Inflammatory macrophage treated with lipopolysaccharide for 4 hours (primary cell): ENCODE data around the gene DHX35.
A peak's percentile ranks its signal among the peaks of the same experiment; 100 is the strongest.

Experiments
- DNase-seq: peaks from one replicate; pipeline ENCODE4 v3.0.0-alpha.2; 2020

DHX35 gene, protein sequence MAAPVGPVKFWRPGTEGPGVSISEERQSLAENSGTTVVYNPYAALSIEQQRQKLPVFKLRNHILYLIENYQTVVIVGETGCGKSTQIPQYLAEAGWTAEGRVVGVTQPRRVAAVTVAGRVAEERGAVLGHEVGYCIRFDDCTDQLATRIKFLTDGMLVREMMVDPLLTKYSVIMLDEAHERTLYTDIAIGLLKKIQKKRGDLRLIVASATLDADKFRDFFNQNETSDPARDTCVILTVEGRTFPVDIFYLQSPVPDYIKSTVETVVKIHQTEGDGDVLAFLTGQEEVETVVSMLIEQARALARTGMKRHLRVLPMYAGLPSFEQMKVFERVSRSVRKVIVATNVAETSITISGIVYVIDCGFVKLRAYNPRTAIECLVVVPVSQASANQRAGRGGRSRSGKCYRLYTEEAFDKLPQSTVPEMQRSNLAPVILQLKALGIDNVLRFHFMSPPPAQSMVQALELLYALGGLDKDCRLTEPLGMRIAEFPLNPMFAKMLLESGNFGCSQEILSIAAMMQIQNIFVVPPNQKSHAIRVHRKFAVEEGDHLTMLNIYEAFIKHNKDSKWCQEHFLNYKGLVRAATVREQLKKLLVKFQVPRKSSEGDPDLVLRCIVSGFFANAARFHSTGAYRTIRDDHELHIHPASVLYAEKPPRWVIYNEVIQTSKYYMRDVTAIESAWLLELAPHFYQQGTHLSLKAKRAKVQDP

DNA sequence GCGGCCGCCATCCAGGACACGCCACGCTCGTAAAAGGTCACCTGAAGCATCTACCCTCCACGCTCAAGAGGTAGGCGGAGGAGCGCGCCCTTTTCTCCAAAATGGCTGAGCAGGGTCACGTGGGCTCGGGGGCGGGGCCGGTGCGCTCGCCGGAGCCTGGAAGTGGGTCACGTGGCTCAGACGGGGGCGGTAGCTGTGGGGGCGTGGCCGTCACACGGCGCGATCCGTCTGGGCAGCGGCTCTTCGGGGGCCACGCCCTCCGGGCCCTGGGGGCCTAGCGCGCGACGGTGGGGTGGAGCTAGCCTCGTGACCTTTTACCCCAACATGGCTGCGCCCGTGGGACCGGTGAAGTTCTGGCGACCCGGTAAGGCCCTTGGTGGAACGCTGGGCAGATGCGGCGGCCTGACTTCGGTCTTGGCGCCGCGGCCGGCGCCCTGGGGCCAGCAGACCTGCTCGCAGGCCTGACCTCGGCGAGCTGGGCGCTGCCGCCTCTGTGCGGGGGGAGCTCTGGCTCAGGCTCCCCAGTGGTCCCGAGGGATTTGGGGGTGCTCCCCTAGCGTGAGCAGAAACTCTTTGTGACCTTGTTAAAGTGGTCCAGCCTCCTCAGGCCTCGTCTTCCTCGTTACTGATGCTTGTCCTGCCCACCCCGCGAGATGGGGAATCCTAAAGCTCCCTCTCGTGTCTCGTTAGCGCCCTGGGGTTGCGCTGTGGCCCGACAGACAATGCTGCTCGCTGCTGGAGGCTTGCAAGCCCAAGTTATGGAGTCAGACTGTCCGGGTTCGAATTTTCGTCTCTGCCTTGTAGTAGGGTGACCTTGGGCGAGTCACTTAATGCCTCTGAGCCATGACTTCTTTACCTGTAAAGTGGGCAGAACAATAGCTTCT is at the start of gene DHX35:
Gene DHX35 (plus strand): TSS at position 301 of the 884 bp plus-strand sequence. CDS start 24 bp downstream, at position 325.
- peak; percentile 98 for DNase-seq

DNA sequence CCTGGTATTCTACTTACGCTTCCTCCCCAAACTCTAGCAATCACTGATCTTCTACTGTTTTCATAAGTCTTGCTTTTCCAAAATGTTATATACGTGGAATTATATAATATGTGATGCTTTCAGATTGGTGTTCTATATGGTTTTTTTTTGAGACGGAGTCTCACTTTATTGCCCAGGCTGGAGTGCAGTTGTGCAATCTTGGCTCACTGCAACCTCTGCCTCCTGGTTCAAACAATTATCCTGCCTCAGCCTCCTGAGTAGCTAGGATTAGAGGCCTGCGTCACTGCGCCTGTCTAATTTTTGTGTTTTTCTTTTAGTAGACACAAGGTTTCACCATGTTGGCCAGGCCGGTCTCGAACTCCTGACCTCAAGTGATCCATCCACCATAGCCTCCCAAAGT is 46.8 kb upstream of the DHX35 start:
- DNase-seq: no peak

DNA sequence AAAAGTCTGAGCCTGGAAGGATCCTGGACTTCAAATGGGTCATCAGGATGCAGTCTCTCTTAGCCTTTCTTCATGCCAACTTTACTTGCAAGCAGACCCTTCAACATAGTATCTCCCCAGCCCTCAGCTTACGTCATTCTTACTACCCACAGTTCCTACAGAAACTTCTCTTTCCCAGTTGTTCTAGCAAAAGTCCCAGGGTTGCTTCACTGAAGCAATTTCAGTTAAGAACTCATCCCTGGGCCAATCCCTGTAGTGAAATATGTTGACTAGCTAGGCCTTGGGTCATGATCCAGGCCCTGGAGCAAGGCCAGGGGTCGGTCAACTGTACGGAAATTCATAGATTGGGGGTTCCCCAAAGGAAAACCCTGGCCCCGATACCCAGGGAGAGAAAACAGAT is 44.5 kb upstream of the DHX35 start:
- peak; percentile 53 for DNase-seq

DNA sequence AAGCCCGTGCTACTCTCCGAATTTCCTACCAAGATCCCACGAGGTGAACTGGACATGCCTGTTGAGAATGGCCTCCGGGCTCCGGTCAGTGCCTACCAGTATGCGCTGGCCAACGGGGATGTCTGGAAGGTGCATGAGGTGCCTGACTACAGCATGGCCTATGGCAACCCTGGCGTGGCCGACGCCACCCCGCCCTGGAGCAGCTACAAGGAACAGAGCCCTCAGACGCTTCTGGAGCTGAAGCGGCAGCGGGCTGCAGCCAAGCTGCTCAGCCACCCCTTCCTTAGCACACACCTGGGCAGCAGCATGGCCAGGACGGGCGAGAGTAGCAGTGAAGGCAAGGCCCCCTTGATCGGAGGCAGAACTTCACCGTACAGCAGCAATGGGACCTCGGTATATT is 44.0 kb upstream of the DHX35 start:
- no peak for DNase-seq

DNA sequence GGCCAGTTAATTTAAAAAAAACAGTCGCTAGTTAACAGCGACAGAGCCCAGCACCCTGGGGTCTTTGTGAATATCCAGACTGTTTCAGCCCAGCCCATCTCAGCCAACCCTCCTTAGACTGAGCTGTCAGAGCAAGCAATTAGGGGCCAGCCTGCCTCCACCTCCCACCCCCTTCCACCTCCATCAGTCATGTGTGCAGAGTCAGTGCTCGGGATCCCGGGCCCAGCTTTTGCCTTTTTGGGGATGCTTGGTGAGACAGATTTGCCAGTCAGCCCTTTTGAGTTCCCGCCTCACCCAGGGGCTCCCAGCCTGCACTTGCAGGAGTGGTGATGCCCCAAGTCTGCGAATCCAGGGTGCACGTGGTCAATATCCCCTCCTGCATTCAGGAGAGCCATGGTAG is 42.5 kb upstream of the DHX35 start:
- DNase-seq: no peak

DNA sequence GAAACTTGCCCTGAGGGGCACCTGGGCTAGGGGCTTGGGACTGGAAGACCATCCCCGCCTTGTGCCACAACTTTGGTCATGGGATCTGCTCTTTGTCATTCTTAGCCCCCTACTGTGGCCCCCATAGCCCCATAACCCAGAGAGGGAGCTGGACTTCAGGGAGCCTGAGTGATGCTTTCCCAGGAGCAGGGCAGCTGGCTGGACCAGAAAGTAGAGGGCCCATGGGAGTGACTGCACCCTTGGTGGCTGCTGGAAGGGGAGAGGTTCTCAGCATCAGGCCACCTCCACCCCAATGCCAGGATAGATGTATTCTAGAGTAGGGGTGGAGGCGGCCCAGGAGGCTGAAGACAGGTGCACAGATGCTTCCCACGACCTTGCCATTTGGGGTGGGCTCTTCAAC is 41.7 kb upstream of the DHX35 start:
- DNase-seq: no peak

DNA sequence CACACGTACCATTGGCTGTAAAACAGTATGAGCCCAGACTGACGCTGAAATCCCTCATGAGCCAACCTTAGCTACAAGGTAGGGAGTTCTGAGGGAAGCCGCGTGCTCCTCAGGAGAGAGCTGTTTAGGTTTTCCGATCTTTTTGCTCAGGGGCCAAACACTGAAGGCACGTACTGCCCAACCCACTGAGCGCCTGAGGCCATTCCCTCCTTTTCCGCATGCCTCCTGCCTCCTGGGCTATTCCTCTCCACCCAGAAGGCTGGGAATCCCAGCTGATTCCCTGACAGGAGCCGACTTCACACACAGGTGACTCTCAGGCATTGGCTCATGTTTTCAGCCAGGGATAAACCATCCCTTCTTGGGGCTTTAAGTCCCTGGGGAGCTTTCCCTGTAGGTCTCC is 41.3 kb upstream of the DHX35 start:
- no peak for DNase-seq

DNA sequence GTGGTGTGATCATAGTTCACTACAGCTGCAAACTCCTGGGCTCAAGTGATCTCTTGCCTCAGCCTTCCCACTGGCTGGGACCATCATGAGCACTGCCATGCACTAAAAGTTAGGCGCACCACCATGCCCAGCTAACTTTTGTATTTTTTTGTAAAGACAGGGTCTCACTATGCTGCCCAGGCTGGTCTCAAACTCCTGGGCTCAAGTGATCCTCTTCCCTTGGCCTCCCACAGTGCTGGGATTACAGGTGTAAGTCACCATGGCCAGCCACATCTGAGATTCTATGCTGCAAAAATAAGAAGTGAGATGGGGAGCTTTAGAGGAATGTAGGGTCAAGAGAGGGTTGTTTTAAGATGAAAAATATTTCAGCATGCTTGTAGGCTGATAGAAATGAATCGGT is 37.4 kb upstream of the DHX35 start:
- no peak for DNase-seq

DNA sequence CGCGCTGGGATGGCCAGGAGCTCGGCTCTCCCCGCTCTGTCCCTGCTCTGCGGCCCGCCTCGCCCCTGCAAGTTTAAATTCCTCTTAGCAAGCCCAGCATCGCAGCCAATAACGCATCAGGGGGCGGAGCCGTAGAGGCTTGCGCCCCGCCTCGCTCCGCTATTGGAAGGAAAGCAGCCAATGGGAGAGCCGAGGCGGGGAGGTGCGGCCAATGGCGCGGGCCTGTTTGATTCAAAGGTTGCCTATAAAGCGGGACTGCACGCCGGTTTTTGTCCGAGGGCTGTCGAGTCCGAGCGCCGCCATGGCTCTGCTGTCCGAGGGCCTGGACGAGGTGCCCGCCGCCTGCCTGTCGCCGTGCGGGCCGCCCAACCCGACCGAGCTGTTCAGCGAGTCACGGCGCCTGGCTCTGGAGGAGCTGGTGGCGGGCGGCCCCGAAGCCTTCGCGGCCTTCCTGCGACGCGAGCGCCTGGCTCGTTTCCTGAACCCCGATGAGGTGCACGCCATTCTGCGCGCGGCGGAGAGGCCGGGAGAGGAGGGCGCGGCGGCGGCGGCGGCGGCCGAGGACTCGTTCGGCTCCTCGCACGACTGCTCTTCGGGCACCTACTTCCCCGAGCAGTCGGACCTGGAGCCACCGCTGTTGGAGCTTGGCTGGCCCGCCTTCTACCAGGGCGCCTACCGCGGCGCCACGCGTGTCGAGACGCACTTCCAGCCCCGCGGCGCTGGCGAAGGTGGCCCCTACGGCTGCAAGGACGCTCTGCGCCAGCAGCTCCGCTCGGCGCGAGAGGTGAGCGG is 35.8 kb upstream of the DHX35 start, which contains the start of gene FAM83D:
Gene FAM83D (plus strand): TSS at position 276 of the 792 bp plus-strand sequence. CDS start 26 bp downstream, at position 302.
- DNase-seq: peak; percentile 97

DNA sequence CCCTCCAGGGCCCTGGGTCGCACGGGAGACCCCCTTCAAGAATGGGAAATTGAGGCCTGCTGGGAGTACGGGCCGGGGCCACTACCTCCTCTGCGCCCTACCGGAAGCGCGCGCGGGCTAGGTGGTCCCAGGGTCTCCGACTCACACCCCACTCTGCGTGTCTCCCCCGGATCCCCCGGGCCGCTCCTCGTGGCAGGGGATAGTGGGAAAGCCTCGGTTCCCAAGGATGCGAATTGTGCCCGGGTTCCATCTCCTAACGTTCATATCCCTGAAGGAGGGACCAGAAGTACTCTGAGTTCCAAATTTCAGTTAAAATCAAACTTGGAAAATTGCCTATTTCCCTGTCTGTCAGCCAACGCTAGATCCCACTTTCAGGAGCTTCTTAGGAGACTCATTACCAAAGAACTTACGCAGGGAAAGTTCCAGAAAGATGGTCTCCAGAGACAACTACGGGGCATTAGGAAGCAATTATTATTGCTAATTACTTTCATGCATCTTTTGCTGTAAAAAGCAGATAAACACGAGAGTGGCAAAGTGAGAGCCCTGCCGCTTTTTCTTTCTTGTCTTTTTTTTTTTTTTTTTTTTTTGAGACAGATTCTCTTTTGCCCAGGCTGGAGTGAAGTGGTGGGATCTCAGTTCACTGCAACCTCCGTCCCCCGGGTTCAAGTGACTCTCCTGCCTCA is 35.1 kb upstream of the DHX35 start:
- no peak for DNase-seq

DNA sequence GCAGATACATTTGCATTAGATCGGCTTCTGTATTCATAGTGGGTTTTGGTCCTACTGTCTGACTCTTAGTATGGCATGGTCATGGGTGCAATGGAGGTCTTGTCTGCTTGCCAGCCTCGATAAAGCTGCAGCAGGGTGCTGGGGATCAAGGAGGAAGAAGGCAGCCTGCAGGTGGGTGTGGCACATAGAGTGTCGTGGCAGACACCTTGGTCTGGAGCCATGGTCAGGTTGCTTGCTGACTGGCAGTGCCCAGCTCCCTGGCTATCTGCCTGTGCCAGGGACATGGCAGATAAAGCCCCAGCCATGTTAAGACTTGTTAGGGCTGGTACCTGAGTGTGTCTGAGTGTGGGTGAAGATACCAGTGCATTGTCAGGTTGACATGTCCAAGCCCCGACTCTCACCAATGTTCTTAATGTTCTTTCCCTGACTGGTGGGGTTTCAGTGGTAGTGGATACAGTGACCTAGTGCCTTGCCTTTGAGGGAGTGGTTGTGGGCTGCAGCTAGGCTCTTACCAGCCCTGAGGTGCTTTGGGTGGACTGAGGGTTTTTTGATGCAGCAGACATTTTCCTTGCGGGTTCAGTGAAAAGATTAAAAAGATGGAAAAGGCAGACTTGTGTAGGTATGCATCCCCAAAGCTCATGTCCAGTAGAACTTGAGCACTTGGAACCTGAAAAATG is 34.1 kb upstream of the DHX35 start:
- DNase-seq: no peak

DNA sequence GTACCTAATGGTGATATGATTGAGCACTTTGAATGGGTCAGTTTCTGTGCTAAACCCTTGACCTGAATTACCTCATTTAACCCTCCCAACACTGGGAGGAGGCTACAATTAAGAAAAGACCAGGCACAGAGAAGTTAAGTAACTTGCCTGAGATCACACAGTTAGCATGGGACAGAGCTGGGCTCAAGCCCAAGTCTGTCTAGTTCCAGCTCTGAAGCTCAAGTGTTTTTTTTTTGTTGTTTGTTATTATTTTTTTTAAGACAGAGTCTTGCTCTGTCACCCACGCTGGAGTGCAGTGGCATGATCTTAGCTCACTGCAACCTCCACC is 31.9 kb upstream of the DHX35 start:
- no peak for DNase-seq

DNA sequence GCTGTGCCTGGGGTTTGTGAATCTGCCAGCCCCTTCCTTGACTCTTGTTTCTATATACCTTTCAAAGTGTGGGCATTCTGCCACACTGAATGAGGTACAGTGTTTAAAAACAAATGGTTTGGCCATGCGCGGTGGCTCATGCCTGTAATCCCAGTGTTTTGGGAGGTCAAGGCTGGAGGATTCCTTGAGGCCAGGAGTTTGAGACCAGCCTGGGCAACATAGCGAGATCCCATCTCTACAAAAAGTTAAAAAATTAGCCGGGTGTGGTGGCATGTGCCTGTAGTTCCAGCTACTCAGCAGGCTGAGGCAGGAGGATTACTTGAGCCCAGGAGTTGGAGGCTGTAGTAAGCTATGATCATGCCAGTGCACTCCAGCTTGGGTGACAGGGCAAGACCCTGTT is 30.2 kb upstream of the DHX35 start:
- no peak for DNase-seq

DNA sequence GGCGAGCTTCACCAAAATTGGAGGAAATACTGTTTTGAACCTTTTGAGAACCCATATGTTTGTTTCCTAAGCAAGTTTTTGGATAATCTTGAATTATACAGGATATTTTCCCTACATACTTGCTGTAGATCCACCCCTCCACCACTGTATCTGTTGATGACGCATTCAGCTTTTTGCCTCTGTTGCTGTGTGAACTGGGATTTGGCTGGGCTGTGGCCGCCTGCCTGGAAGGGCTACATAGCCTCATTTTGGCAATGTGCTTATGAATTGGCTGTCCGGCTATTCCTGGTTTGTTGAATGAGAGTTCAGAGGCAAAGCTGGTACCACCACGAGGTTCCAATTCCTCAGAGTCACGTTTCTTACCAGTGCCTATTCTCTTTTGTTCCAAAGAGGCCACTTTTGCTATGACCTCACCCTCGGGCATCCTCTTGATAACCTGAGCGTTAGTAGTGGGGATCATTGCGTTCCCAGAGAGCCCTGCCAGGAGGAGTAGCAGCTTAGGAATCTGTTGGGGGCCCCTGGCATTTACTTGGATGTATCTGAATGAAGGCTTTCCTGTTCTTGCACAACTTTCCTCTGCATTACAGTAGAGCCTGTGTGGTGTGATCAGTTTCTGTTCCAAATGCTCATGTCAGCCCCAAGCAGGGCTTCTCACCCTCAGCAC is 29.6 kb upstream of the DHX35 start:
- DNase-seq: no peak

DNA sequence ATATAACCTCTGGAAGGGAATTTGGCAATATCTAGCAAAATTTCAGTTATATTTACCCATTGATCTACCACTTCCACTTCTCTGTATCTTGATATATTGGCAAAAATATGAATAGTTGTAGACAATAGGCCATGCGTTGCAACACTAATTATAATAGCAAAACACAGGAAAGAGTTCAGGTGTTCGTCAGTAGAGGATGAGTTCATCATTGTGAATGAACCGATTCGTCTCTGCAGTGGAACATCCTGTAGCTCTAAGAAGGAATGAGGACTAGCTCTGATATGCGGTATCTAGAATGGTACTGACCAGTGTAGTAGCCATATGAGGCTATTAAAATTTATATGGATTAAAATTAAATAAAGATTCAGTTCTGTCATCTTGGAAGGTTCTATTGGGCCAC is 27.6 kb upstream of the DHX35 start:
- no peak for DNase-seq

DNA sequence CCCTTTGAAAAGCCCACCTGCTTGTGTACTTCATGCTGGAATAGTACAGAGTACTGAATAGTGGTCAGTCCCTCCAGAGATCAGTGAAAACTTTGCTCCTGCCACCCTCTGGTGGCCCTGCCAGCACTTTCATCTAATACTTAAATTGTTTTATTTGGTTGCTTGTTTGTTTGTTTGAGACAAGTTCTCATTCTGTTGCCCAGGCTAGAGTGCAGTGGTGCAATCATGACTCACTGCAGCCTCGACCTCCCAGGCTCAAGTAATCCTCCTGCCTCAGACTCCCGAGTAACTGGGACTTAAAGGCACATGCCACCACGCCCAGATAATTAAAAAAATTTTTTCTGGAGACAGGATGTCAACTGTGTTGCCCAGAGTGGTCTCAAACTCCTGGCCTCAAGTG is 26.9 kb upstream of the DHX35 start:
- DNase-seq: peak; percentile 16

DNA sequence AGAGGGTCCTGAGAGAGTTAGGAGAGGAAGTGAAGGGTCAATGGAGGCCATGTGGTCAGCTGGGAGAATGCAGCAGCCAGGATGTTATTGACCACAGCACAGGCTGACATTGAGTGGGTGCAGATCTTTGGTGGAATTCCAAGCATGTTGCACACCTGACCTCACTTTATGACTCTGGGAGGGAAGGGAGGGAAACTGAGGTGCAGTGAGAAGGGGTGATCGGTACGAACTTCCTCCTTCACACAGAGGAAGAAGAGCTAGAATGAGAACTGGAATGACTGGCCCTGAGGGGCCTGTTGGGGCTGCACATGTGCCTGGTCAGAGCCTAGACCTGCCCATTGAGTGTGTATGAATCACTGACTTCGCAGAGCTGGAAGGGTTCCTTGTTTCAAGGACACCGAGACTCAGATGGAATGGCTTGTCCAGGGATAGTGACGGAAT is 26.2 kb upstream of the DHX35 start:
- DNase-seq: no peak

DNA sequence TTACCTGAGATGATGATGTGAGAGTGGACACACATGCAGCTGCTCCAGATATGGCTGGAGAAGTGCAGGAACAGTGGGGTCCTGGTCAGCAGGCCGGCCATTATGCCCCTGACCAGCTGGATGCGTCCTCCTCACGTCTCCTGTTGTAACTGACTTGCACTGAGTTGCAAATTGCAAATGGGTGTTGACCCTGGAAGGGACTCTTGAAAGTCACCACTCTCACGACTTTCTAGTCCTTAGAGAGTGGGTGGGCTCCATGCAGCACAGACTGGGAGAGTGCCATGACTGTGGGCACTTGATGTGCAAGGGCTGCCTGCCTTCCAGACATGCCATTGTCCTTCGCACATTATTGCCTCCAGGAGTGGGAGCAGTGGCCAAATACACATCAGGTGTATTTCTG is 25.1 kb upstream of the DHX35 start:
- DNase-seq: no peak

DNA sequence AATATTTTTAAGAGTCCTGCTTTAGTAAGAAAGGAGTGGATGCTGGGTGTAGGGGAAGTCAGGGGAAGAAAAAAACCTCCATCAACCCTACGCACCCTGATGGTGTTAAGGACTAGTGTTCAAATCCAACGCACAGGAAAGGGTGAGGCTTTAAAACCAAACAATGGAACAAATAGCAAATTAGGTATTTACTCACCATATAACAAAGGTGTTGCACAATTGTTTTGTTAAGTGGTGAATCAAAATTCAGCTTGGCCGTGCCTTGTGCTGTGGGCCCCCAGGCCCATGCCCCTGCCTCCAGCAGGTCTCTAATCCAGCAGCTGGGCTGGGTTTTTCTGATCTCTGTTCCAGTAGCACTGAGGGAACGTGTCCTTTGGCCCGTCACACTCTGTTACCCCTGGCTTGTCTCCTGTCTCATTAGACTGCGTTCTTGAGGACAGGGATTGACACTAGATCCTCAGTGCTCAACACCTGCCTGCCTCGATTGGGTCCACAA is 24.1 kb upstream of the DHX35 start:
- no peak for DNase-seq

DNA sequence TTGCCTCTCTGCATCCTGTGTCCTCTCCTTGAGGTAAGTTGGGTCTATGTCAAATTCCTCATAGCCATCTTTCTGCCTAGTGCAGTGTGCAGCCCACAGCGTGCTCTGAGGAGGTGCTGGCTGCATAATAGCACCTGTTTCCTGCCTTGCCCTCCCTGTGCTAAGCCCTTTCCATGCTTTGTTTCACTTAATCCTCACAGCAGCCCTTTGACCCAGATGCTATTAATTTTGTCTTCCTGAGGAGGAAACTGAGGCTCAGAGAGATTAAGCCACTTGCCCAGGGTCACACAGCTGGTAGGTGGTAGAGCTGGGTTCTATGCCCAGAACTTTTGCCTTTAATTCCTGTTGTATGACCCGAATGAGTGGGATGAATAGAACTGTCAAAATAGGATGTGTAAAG is 22.5 kb upstream of the DHX35 start:
- no peak for DNase-seq

DNA sequence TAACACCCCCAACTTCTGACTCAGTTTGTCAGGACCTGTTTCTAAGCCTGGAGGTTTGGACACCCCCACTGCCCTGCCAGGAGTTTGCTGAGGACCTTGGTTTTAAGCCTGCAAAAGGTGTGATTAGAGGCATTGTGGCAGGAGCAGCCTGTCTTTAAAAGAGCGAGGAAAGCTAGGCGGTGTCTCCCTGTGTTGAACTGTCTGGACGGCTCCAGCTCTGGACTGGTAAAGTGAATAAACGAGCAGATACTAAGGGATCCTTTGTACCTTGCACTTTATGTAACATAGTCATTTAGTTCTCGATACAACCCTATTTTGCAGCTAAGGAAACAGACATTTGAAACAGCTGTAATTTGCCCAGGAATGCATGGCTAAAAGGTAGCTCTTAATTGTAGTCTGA is 21.5 kb upstream of the DHX35 start:
- no peak for DNase-seq
